PC-9 (cell line): ENCODE results near the gene PTPRM.

Experiments used
- EZH2 ChIP-seq: fragments of 200-600 bp; sonication (generic); IDR thresholded peaks from 2 replicates; pipeline ENCODE4 v1.8.0; 2017; ENCODE audit warnings: antibody characterized with exemption, low read depth
- TF ChIP-seq, protein P1 (sequence below): fragments of 200-600 bp; sonication (generic); conservative IDR thresholded peaks from 2 replicates; pipeline ENCODE4 v1.6.1; 2017; ENCODE audit warnings: mixed run types, antibody characterized with exemption, mild to moderate bottlenecking, moderate library complexity

DNA sequence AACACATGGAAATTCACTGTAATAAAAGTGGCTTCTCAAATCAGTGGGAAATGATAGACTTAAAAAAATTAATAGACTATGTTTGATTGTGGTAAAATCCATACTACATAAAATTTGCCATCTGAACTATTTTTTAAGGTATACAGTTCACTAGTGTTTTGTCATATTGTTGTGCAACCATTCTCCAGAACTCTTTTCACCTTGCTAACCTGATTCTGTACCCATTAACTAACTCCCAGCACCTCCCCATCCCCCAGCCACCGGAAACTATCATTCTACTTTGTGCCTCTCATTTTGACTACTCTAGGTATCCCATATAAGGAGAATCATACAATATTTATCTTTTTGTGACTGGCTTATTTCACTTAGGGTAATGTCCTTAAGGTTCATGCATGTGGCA, 153.3 kb downstream of the PTPRM start:
- TF ChIP-seq, protein P1, sequence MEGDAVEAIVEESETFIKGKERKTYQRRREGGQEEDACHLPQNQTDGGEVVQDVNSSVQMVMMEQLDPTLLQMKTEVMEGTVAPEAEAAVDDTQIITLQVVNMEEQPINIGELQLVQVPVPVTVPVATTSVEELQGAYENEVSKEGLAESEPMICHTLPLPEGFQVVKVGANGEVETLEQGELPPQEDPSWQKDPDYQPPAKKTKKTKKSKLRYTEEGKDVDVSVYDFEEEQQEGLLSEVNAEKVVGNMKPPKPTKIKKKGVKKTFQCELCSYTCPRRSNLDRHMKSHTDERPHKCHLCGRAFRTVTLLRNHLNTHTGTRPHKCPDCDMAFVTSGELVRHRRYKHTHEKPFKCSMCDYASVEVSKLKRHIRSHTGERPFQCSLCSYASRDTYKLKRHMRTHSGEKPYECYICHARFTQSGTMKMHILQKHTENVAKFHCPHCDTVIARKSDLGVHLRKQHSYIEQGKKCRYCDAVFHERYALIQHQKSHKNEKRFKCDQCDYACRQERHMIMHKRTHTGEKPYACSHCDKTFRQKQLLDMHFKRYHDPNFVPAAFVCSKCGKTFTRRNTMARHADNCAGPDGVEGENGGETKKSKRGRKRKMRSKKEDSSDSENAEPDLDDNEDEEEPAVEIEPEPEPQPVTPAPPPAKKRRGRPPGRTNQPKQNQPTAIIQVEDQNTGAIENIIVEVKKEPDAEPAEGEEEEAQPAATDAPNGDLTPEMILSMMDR = no peak
- no peak for TF ChIP-seq EZH2
